ENCODE results near the gene ZNRD2. TPM values are rescaled to one million over a fixed set of nuclear protein-coding genes. Genes with fewer than 3 reads are reported as not detected.

The ZNRD2 gene
- total RNA-seq, 1 donor from 2014 or later, result 68.5 TPM

DNA sequence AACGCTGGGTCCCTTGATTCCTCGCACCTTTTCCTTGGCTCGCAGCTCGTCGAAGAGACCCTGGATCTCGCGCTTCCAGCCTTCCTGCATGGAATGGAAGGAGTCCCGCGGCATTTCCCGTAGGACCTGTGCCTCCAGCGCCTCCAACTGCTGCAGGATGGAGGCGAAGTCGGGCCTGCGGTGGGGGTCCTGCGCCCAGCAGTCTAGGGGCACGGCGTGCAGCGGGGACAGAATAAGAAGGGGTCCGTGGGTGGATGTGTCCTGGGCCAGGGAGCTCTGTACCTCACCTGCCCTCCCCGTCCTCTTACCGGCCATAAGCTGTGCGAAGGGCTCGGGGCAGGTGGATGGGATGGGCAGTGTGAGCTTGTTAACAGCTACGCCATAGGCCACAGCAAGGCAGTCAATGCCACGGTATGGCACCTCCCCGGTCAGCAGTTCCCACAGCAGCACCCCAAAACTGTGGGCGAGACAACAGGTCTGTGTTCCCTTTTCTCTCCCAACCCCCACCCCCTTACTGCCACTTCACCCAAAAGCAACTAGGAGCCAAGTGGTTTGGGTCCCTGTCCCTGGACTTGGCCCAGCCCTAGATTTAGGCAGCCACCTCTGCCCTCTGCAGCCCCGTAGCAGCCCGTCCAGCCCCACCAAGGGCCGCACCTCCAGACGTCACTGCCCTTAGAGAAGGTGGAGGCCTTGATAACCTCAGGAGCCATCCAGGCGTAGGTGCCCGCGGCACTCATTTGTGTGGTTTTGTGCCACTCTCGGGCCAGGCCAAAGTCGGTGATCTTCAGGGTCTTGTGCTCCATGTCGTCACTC, 37.5 kb downstream of the ZNRD2 start:
- Histone ChIP-seq H3K4me3 (peak overlapping the region; percentile 34 to 42), H3K27ac (no peak overlapping the region), H3K27me3 (no peaks in the 10 kb centered on the region), H3K4me1 (peaks cover 56% of the 10 kb centered on the region), H3K36me3 (peaks cover 0 to 38% of the 10 kb centered on the region in 2 donors), H3K9me3 (no peaks in the 10 kb centered on the region)
- TF ChIP-seq POLR2A (IDR thresholded peaks at IDR 0.05) (no peak), POLR2AphosphoS5 (IDR thresholded peaks at IDR 0.05; ENCODE audit: insufficient read depth in 1 of 2, low read depth in 1 of 2) (no peak)
- TF ChIP-seq, protein P1, sequence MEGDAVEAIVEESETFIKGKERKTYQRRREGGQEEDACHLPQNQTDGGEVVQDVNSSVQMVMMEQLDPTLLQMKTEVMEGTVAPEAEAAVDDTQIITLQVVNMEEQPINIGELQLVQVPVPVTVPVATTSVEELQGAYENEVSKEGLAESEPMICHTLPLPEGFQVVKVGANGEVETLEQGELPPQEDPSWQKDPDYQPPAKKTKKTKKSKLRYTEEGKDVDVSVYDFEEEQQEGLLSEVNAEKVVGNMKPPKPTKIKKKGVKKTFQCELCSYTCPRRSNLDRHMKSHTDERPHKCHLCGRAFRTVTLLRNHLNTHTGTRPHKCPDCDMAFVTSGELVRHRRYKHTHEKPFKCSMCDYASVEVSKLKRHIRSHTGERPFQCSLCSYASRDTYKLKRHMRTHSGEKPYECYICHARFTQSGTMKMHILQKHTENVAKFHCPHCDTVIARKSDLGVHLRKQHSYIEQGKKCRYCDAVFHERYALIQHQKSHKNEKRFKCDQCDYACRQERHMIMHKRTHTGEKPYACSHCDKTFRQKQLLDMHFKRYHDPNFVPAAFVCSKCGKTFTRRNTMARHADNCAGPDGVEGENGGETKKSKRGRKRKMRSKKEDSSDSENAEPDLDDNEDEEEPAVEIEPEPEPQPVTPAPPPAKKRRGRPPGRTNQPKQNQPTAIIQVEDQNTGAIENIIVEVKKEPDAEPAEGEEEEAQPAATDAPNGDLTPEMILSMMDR (IDR thresholded peaks at IDR 0.05), result no peak
- no peak for DNase-seq (ENCODE audit: extremely low spot score in 2 of 2)
- intact Hi-C loops (cut with DNase I), result no loop called here

DNA sequence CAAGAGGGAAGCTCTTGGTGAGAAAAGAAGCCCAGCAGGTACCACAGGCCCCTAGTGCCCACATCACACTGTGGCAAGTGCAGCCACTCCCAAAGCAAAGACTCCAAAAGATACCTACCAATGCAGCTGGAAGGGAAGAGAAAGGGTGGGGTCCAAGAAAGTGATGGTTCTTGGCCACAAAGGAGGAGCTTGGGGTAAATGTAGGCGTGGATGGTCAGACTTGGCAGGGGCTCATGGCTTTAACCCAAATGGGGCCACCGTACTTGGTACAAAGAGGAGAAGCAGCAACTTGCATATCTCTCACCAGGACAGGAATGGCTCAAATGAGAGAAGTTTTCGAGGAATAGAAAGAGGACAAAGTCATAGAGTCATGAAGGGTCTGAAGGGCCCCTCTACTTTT, 39.0 kb downstream of the ZNRD2 start:
- DNase-seq (ENCODE audit: extremely low spot score in 2 of 2), result no peak
- intact Hi-C loops (cut with DNase I), result no loop called here
- TF ChIP-seq, protein P1 (IDR thresholded peaks at IDR 0.05), result no peak
- no peak for TF ChIP-seq POLR2A (IDR thresholded peaks at IDR 0.05)
- TF ChIP-seq POLR2AphosphoS5 (IDR thresholded peaks at IDR 0.05; ENCODE audit: insufficient read depth in 1 of 2, low read depth in 1 of 2), result no peak
- Histone ChIP-seq H3K27me3 (no peaks in the 10 kb centered on the region), H3K36me3 (peaks cover 0 to 24% of the 10 kb centered on the region in 2 donors), H3K27ac (no peak overlapping the region), H3K4me1 (peaks cover 67% of the 10 kb centered on the region), H3K9me3 (no peaks in the 10 kb centered on the region), H3K4me3 (no peak overlapping the region)

DNA sequence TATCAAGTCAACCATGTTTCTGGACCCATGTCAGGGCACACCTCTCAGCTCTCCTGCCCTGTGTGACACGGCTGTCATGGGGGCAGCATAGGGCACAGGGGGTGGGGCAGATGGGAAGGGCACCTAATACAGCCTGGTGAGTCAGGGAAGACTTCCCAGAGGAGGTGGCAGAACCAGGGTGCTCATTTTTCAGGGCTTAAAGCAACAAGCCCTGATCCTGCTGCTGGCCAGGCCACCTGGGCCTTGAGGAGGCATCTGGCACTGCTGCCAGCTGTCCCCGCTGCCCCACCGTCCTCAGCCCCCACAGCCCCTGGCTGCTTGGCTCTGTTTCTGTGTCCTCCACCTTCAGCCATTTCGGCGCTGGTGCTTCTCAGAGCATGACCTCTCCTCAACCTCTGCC, 39.4 kb downstream of the ZNRD2 start:
- peaks cover 67% of the 10 kb centered on the region for H3K4me1 ChIP-seq
- H3K27me3 ChIP-seq, result no peaks in the 10 kb centered on the region
- intact Hi-C loops (cut with DNase I), result loop anchor here (5.0 kb wide), 1 partner anchor 37 kb away; the partner anchor contains the start of genes FAM89B and ZNRD2
- DNase-seq (ENCODE audit: extremely low spot score in 2 of 2), result no peak
- no peak overlapping the region for H3K27ac ChIP-seq
- peaks cover 0 to 20% of the 10 kb centered on the region in 2 donors for H3K36me3 ChIP-seq
- no peak overlapping the region for H3K4me3 ChIP-seq
- no peaks in the 10 kb centered on the region for H3K9me3 ChIP-seq
- TF ChIP-seq POLR2AphosphoS5 (IDR thresholded peaks at IDR 0.05; ENCODE audit: insufficient read depth in 1 of 2, low read depth in 1 of 2) (no peak), POLR2A (IDR thresholded peaks at IDR 0.05) (no peak)

DNA sequence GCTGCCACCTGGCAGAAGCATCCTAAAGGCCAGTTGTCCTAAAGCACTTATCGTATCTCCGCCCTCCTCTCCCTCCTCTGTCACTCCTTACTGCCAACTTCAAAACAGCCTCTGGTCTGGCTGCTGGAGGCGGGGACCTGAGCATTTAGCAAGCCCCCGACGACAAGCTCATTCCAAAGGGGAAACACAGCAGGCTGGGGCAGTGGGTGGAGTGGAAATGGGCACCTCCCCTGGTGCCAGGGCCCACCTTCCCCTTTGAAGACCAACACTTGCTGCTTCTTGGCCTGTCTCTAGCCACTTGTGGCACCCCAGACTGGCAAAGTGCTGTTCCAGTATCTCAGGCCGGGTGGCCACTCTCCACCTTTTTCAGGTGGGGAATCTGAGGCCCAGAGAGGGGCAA, 40.1 kb downstream of the ZNRD2 start:
- Histone ChIP-seq H3K36me3 (peaks cover 0 to 12% of the 10 kb centered on the region in 2 donors), H3K9me3 (no peaks in the 10 kb centered on the region), H3K4me1 (peaks cover 67% of the 10 kb centered on the region), H3K27ac (peak overlapping the region; percentile 90), H3K4me3 (peak overlapping the region in 1 of 2 donors; percentile 95), H3K27me3 (no peaks in the 10 kb centered on the region)
- TF ChIP-seq, protein P1 (IDR thresholded peaks at IDR 0.05), result no peak
- TF ChIP-seq POLR2AphosphoS5 (IDR thresholded peaks at IDR 0.05; ENCODE audit: insufficient read depth in 1 of 2, low read depth in 1 of 2) (no peak), POLR2A (IDR thresholded peaks at IDR 0.05) (no peak)
- intact Hi-C loops (cut with DNase I), result loop anchor here (5.0 kb wide), 1 partner anchor 38 kb away; the partner anchor contains the start of genes FAM89B and ZNRD2
- no peak for DNase-seq (ENCODE audit: extremely low spot score in 2 of 2)

DNA sequence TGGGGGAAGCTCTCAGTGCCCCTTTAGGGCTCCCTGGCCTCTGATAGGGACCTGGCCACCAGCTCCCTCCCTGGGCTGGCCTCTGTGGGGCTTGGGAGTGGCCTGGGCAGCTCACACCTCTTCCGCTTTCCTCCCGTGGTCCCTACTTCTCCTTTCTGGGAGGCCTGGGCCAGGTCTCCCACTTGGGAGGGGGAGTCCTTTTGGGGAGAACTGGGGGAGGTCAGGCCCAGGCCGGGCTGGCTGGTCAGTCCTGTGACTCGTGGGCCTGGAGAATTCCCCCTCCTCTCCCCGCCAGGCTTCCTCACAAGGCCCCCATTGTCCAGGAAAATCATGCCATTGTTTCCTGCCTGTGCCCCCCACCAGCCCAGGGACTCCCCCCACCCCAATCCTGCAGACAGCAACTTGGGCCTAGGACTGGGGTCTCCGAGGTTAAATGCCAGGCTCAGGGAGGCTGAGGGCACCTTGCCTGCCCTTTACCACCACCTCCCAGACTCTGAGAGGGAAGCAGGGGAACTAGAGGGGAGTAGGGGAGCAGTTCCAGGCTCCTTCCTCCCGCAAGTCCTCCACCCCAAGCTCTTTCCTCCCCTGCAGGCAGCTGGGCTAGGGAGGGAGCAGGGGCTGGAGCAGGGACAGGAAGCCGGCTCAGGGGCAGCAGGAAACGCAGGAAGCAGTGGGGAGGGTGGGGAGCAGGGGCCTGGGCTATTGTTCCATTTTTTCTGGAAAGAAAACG, 40.9 kb downstream of the ZNRD2 start:
- intact Hi-C loops (cut with DNase I), result loop anchor here (5.0 kb wide), 1 partner anchor 39 kb away; the partner anchor contains the start of genes FAM89B and ZNRD2
- Histone ChIP-seq H3K27me3 (no peaks in the 10 kb centered on the region), H3K9me3 (no peaks in the 10 kb centered on the region), H3K4me1 (peaks cover 66% of the 10 kb centered on the region), H3K4me3 (peak overlapping the region; percentile 72 to 95), H3K27ac (peak overlapping the region; percentile 90), H3K36me3 (peaks cover 0 to 7% of the 10 kb centered on the region in 2 donors)
- TF ChIP-seq, protein P1 (IDR thresholded peaks at IDR 0.05), result no peak
- TF ChIP-seq POLR2A (IDR thresholded peaks at IDR 0.05) (no peak), POLR2AphosphoS5 (IDR thresholded peaks at IDR 0.05; ENCODE audit: insufficient read depth in 1 of 2, low read depth in 1 of 2) (no peak)
- no peak for DNase-seq (ENCODE audit: extremely low spot score in 2 of 2)

All from vagina (tissue), 2 donors.